H54 (cell line): ENCODE data around the gene TMEM217.

ENCODE experiments used
- DNase-seq: peaks from one replicate; pipeline ENCODE4 v3.0.0; 2011; ENCODE audit warnings: low spot score, mixed read lengths; ENCODE audit not compliant: insufficient read length
- FAIRE-seq: peaks from 3 replicates; lab custom pipeline; 2011; peaks lifted over from hg19 to GRCh38; lab: Jason Lieb, UNC
- POLR2A ChIP-seq: IDR thresholded peaks from 2 replicates; pipeline ENCODE4 v1.6.1; 2011; ENCODE audit warnings: low read depth, mild to moderate bottlenecking, low read length

TMEM217 gene

GRCh38 chr6:37232430-37233017, 25.4 kb downstream of the TMEM217 start:
- no peak for DNase-seq
- FAIRE-seq, result no peak
- TF ChIP-seq POLR2A, result no peak

GRCh38 chr6:37230104-37230503, 27.8 kb downstream of the TMEM217 start:
- no peak for TF ChIP-seq POLR2A
- no peak for DNase-seq
- FAIRE-seq, result no peak

- FAIRE-seq (no peak), DNase-seq (no peak)
- TF ChIP-seq POLR2A, result no peak
These were observed 32.4 kb downstream of the TMEM217 start for GRCh38 chr6:37225350-37226169.

GRCh38 chr6:37222992-37223391, 35.0 kb downstream of the TMEM217 start:
- FAIRE-seq (no peak), DNase-seq (no peak)
- TF ChIP-seq POLR2A, result no peak

- FAIRE-seq, result peak; percentile 88
- DNase-seq, result peak; percentile 79
- no peak for TF ChIP-seq POLR2A
These were observed 35.6 kb downstream of the TMEM217 start for GRCh38 chr6:37222125-37222967.

- FAIRE-seq (no peak), DNase-seq (no peak)
- TF ChIP-seq POLR2A, result no peak
These were observed 36.3 kb downstream of the TMEM217 start for GRCh38 chr6:37221585-37222124.

GRCh38 chr6:37218511-37218910, 39.4 kb downstream of the TMEM217 start:
- DNase-seq (no peak), FAIRE-seq (no peak)
- TF ChIP-seq POLR2A, result no peak

- DNase-seq (no peak), FAIRE-seq (no peak)
These were observed 39.9 kb downstream of the TMEM217 start for GRCh38 chr6:37218061-37218460.

GRCh38 chr6:37212268-37212667, 45.7 kb downstream of the TMEM217 start:
- no peak for DNase-seq
- FAIRE-seq, result no peak

More at GRCh38 chr6:37218061-37218460, 39.9 kb downstream of the TMEM217 start:
- no peak for TF ChIP-seq POLR2A

GRCh38 chr6:37210313-37210968, 47.5 kb downstream of the TMEM217 start:
- peak; percentile 58 for DNase-seq
- no peak for TF ChIP-seq POLR2A
- peak; percentile 55 for FAIRE-seq

More at GRCh38 chr6:37212268-37212667, 45.7 kb downstream of the TMEM217 start:
- no peak for TF ChIP-seq POLR2A

GRCh38 chr6:37209461-37210205, 48.3 kb downstream of the TMEM217 start:
- FAIRE-seq (no peak), DNase-seq (no peak)
- no peak for TF ChIP-seq POLR2A

GRCh38 chr6:37208793-37209192, 49.2 kb downstream of the TMEM217 start:
- FAIRE-seq, result no peak
- no peak for TF ChIP-seq POLR2A
- no peak for DNase-seq
